Trophoblast cell (in vitro differentiated cells and primary cell): ENCODE results near the gene KIF21A.

Experiments
- DNase-seq, 2 donors: peaks; one replicate each; pipeline ENCODE4 v3.0.0-alpha.2; 2016
- H2AFZ ChIP-seq: 2 replicates; pipeline ENCODE4 v1.6.1; 2013; ENCODE audit warnings: low read length, moderate library complexity, mild to moderate bottlenecking; ENCODE audit not compliant: insufficient read depth, poor library complexity
- H2AK5ac ChIP-seq: 2 replicates; pipeline ENCODE4 v1.6.1; 2013; ENCODE audit warnings: mild to moderate bottlenecking, low read length
- H2BK120ac ChIP-seq: 2 replicates; pipeline ENCODE4 v1.6.1; 2013; ENCODE audit warnings: low read length, mild to moderate bottlenecking, moderate library complexity; ENCODE audit not compliant: insufficient read depth, poor library complexity
- H2BK12ac ChIP-seq: 2 replicates; pipeline ENCODE4 v1.6.1; 2013; ENCODE audit warnings: mild to moderate bottlenecking, low read length, moderate library complexity
- H2BK5ac ChIP-seq: 2 replicates; pipeline ENCODE4 v1.6.1; 2013; ENCODE audit warnings: low read length, low read depth, moderate library complexity, mild to moderate bottlenecking; ENCODE audit not compliant: poor library complexity
- H3K14ac ChIP-seq: 2 replicates; pipeline ENCODE4 v1.6.1; 2013; ENCODE audit warnings: mild to moderate bottlenecking, low read length
- H3K18ac ChIP-seq: 2 replicates; pipeline ENCODE4 v1.6.1; 2013; ENCODE audit warnings: mild to moderate bottlenecking, low read length
- H3K23ac ChIP-seq: 2 replicates; pipeline ENCODE4 v1.6.1; 2013; ENCODE audit warnings: low read length
- H3K27ac ChIP-seq: 2 replicates; pipeline ENCODE4 v1.5.1; 2013; ENCODE audit warnings: low read depth, mild to moderate bottlenecking, inconsistent platforms, low read length, moderate library complexity
- H3K27me3 ChIP-seq: 2 replicates; pipeline ENCODE4 v1.6.1; 2013; ENCODE audit warnings: inconsistent platforms, mild to moderate bottlenecking, low read length, moderate library complexity; ENCODE audit not compliant: insufficient read depth
- H3K36me3 ChIP-seq, 2 experiments: 1 replicate in 1 of 2; 2 replicates in 1 of 2; pipeline ENCODE4 v1.6.1; 2013; ENCODE audit warnings: low read length in 2 of 2, mild to moderate bottlenecking in 2 of 2, moderate library complexity in 1 of 2; ENCODE audit not compliant: insufficient read depth in 2 of 2, control insufficient read depth in 1 of 2
- H3K4ac ChIP-seq: 2 replicates; pipeline ENCODE4 v1.6.1; 2013; ENCODE audit warnings: low read depth, mild to moderate bottlenecking, low read length, moderate library complexity
- H3K4me1 ChIP-seq, 2 experiments: 1 replicate in 1 of 2; 2 replicates in 1 of 2; pipeline ENCODE4 v1.6.1; 2013; ENCODE audit warnings: low read length in 2 of 2, mild to moderate bottlenecking in 2 of 2, moderate library complexity in 1 of 2; ENCODE audit not compliant: insufficient read depth in 2 of 2, control insufficient read depth in 1 of 2
- H3K4me2 ChIP-seq: 2 replicates; pipeline ENCODE4 v1.6.1; 2013; ENCODE audit warnings: inconsistent platforms, mild to moderate bottlenecking, low read length, moderate library complexity
- H3K4me3 ChIP-seq: 2 replicates; pipeline ENCODE4 v1.5.1; 2013; ENCODE audit warnings: mild to moderate bottlenecking, low read depth, low read length, inconsistent platforms
- H3K79me1 ChIP-seq: one replicate; pipeline ENCODE4 v1.6.1; 2013; ENCODE audit warnings: low read length
- H3K79me2 ChIP-seq: 2 replicates; pipeline ENCODE4 v1.6.1; 2013; ENCODE audit warnings: low read length, mild to moderate bottlenecking; ENCODE audit not compliant: control insufficient read depth, insufficient read depth, poor library complexity
- H3K9ac ChIP-seq: 2 replicates; pipeline ENCODE4 v1.6.1; 2013; ENCODE audit warnings: mild to moderate bottlenecking, low read length
- H3K9me3 ChIP-seq: 2 replicates; pipeline ENCODE4 v1.6.1; 2013; ENCODE audit warnings: low read depth, mild to moderate bottlenecking, control low read depth, inconsistent platforms, low read length; ENCODE audit not compliant: insufficient read depth
- H4K12ac ChIP-seq: 2 replicates; pipeline ENCODE4 v1.6.1; 2013; ENCODE audit warnings: low read depth, mild to moderate bottlenecking, low read length, moderate library complexity
- H4K8ac ChIP-seq: 2 replicates; pipeline ENCODE4 v1.6.1; 2013; ENCODE audit warnings: low read depth, mild to moderate bottlenecking, low read length, moderate library complexity
- H4K91ac ChIP-seq: one replicate; pipeline ENCODE4 v1.6.1; 2013; ENCODE audit warnings: low read depth, mild to moderate bottlenecking, low read length, moderate library complexity
- WGBS: extraction: QIAGEN DNeasy Blood & Tissue Kit; methylation state at CpG from one replicate; pipeline ENCODE4 v1.1.7; 2013; ENCODE audit warnings: missing lambda C conversion rate; ENCODE audit not compliant: insufficient read length, insufficient coverage; ENCODE audit errors: extremely low coverage; 5-methylcytosine and 5-hydroxymethylcytosine counted together

Gene KIF21A

DNA sequence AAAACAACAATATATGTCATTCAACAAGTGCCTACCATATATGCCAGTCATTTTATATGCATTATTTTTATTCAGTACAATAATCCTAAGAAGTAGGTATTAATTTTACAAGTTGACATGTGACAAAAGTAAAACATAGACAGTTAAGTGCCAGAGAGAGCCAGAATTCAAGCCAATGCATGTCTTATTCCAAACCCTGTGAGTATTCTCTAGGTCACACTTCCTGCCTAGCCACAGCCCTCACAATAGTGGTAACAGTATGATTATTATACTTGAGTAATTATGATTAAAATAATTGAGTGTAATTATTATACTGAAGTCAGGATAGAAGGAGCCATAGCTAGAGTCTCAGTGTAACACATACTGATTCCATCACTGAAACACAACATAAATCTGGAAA lies 52.2 kb downstream of the KIF21A start:
- H4K8ac ChIP-seq: no peak overlapping the region
- H3K9me3 ChIP-seq: no peaks in the 10 kb centered on the region
- no peak overlapping the region for H3K4ac ChIP-seq
- no peak overlapping the region for H2AK5ac ChIP-seq
- no peak overlapping the region for H3K4me3 ChIP-seq
- H2BK120ac ChIP-seq: no peak overlapping the region
- H2AFZ ChIP-seq: no peak overlapping the region
- no peak overlapping the region for H2BK5ac ChIP-seq
- H3K27me3 ChIP-seq: no peaks in the 10 kb centered on the region
- H2BK12ac ChIP-seq: no peak overlapping the region
- H3K27ac ChIP-seq: no peak overlapping the region
- H3K79me2 ChIP-seq: peaks cover 1% of the 10 kb centered on the region
- H3K14ac ChIP-seq: no peak overlapping the region
- no peak overlapping the region for H3K23ac ChIP-seq
- H3K18ac ChIP-seq: no peak overlapping the region
- H3K4me2 ChIP-seq: no peak overlapping the region
- no peak overlapping the region for H4K91ac ChIP-seq
- H3K79me1 ChIP-seq: no peaks in the 10 kb centered on the region
- H3K9ac ChIP-seq: no peak overlapping the region
- H4K12ac ChIP-seq: no peak overlapping the region
- DNase-seq: no peak
- no peaks in the 10 kb centered on the region for H3K36me3 ChIP-seq
- H3K4me1 ChIP-seq: peaks cover 4 to 8% of the 10 kb centered on the region in 2 experiments

DNA sequence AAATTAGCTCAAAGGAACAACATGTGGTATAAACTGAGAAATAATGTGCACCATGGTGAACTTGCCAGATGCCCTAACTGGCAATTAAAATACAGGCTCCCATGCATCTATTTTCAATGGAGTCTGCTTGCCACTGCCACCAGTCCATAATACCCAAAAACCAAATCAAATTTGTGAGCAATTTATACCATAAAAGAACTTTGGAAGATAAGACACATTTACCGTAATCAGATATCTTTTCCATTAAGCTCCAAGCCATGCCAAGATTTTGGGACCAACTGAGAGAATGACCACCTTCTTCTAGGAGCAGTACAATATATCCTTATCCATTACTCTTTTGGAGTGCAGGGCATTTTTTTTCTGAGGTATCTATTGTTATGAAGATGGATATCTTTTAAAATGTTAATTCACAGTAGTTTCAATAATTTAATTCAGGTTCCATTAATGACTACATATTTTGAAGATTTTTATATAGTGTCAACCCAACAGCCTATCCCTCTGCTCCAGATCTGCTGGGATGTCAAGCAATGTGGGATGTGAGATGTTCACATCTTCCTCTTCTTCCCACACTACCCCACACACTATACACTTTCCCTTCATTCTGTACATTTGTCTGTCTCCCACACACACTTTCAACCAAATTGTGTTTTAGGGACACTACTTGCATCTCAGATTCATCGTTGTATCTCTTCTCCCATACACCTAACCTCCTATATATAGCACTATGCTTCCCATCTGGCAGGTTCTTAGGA lies 53.3 kb downstream of the KIF21A start:
- no peak for DNase-seq
- Histone ChIP-seq H2BK5ac (no peak overlapping the region), H3K36me3 (no peaks in the 10 kb centered on the region), H4K91ac (no peak overlapping the region), H3K79me1 (no peaks in the 10 kb centered on the region), H3K23ac (no peak overlapping the region), H2BK12ac (no peak overlapping the region), H4K8ac (no peak overlapping the region), H3K14ac (no peak overlapping the region), H3K27me3 (no peaks in the 10 kb centered on the region), H4K12ac (no peak overlapping the region), H3K4me3 (no peak overlapping the region), H3K18ac (no peak overlapping the region), H3K4ac (no peak overlapping the region), H2AK5ac (no peak overlapping the region), H3K9me3 (no peaks in the 10 kb centered on the region), H2BK120ac (no peak overlapping the region), H3K4me2 (no peak overlapping the region), H2AFZ (no peak overlapping the region), H3K9ac (no peak overlapping the region), H3K4me1 (peaks cover 0 to 3% of the 10 kb centered on the region in 2 experiments), H3K79me2 (peaks cover 1% of the 10 kb centered on the region), H3K27ac (no peak overlapping the region)
- WGBS: no CpG with 5 or more reads among the region's 2 CpGs

DNA sequence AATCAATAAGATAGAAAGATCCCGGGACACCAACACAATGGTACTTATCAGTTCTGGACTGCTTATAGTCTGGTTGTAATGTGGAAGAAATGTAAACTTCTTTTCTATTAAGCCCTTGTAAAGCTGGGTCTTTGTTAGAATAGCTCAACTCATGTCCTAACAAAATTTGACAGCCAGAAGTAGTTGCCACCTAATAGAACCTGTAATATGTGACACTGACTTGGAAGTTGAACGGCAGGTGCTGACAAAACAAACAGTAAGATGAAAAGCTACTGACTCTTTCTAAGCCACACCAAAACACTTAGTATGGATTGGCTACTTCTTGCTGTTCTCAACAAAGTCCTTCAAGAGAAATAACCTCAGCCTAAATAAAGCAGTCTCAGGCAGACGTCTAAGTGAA lies 56.6 kb downstream of the KIF21A start:
- Histone ChIP-seq H3K14ac (no peak overlapping the region), H2BK120ac (no peak overlapping the region), H3K18ac (no peak overlapping the region), H3K4me2 (no peak overlapping the region), H3K4me3 (no peak overlapping the region), H3K9ac (no peak overlapping the region), H4K12ac (no peak overlapping the region), H2BK5ac (no peak overlapping the region), H2AFZ (no peak overlapping the region), H2BK12ac (no peak overlapping the region), H3K9me3 (no peaks in the 10 kb centered on the region), H3K4me1 (no peaks in the 10 kb centered on the region), H3K4ac (no peak overlapping the region), H3K27me3 (no peaks in the 10 kb centered on the region), H3K79me1 (no peaks in the 10 kb centered on the region), H3K36me3 (no peaks in the 10 kb centered on the region), H4K8ac (no peak overlapping the region), H3K79me2 (no peaks in the 10 kb centered on the region), H2AK5ac (no peak overlapping the region), H3K23ac (no peak overlapping the region), H4K91ac (no peak overlapping the region), H3K27ac (no peak overlapping the region)
- no peak for DNase-seq
- WGBS: no CpG with 5 or more reads among the region's 3 CpGs

DNA sequence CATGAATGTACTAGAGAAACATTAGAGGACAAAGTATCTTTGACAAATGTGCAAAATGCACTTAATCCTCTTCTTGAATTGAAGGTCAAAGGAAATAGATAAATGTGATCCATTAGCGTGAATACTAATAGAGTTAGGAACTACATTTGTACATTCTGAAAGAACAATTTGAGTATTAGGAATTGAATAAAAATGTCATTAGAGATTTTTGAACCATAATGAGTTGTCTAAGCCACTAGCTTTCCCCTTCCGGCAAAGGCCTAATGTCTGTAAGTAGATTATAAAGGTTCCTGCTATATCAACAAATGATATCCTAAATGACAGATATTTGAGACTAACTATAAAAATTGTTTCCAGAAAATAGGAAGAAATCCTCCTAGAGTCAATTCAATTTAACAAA lies 59.8 kb downstream of the KIF21A start:
- no peak for DNase-seq
- Histone ChIP-seq H4K12ac (no peak overlapping the region), H3K27me3 (no peaks in the 10 kb centered on the region), H3K27ac (no peak overlapping the region), H3K14ac (no peak overlapping the region), H2AK5ac (no peak overlapping the region), H3K79me2 (no peaks in the 10 kb centered on the region), H3K23ac (no peak overlapping the region), H3K4me3 (no peak overlapping the region), H3K4ac (no peak overlapping the region), H2AFZ (no peak overlapping the region), H3K36me3 (no peaks in the 10 kb centered on the region), H3K79me1 (no peaks in the 10 kb centered on the region), H3K9me3 (no peaks in the 10 kb centered on the region), H2BK12ac (no peak overlapping the region), H3K9ac (no peak overlapping the region), H3K18ac (no peak overlapping the region), H2BK120ac (no peak overlapping the region), H4K91ac (no peak overlapping the region), H3K4me1 (no peaks in the 10 kb centered on the region), H3K4me2 (no peak overlapping the region), H4K8ac (no peak overlapping the region), H2BK5ac (no peak overlapping the region)
- no CpG with 5 or more reads among the region's 2 CpGs for WGBS
